WI38 (cell line): ENCODE results near the gene MAPKAPK3.

Experiments used
- H3K4me3 ChIP-seq: 2 replicates; pipeline ENCODE4 v1.5.1; 2011; ENCODE audit warnings: low read depth, mild to moderate bottlenecking, control low read depth, low read length
- CTCF ChIP-seq: IDR thresholded peaks from 2 replicates; pipeline ENCODE4 v1.5.1; 2012; ENCODE audit warnings: low read depth, mild to moderate bottlenecking, control low read depth, low read length

The MAPKAPK3 gene

GRCh38 chr3:50645378-50645777, 28.4 kb downstream of the MAPKAPK3 start:
- TF ChIP-seq CTCF: no peak
- no peak overlapping the region for H3K4me3 ChIP-seq

GRCh38 chr3:50648313-50648712, 31.4 kb downstream of the MAPKAPK3 start:
- TF ChIP-seq CTCF: no peak
- no peak overlapping the region for H3K4me3 ChIP-seq

- no peak for TF ChIP-seq CTCF
Observed at GRCh38 chr3:50648944-50649343, 32.0 kb downstream of the MAPKAPK3 start.

GRCh38 chr3:50649451-50649931, 32.5 kb downstream of the MAPKAPK3 start:
- no peak for TF ChIP-seq CTCF
- H3K4me3 ChIP-seq: no peak overlapping the region

More at GRCh38 chr3:50648944-50649343, 32.0 kb downstream of the MAPKAPK3 start:
- H3K4me3 ChIP-seq: no peak overlapping the region

GRCh38 chr3:50650018-50650417, 33.1 kb downstream of the MAPKAPK3 start:
- TF ChIP-seq CTCF: no peak
- no peak overlapping the region for H3K4me3 ChIP-seq

- no peak for TF ChIP-seq CTCF
- no peak overlapping the region for H3K4me3 ChIP-seq
Observed at GRCh38 chr3:50651445-50651844, 34.5 kb downstream of the MAPKAPK3 start.

GRCh38 chr3:50651920-50652529, 35.1 kb downstream of the MAPKAPK3 start:
- no peak for TF ChIP-seq CTCF
- no peak overlapping the region for H3K4me3 ChIP-seq
